B cell (primary cell): Measurements from ENCODE around the gene RPS15A. TPM values are rescaled to one million over a fixed set of nuclear protein-coding genes. Genes with fewer than 3 reads are reported as not detected.
A peak's percentile ranks its signal among the peaks of the same experiment; 100 is the strongest.
"Not testable (repeated sequence)": the region's sequence is repeated elsewhere in the genome, so short reads cannot be mapped to it uniquely, and the experiment has no call there.

Source experiments
- ATAC-seq: fragments of 200-7000 bp; cut with Tn5 transposase; one replicate; pipeline ENCODE4 v1.10.0; 2021; ENCODE audit warnings: low read depth, mild to moderate bottlenecking, moderate number of reproducible peaks, moderate library complexity
- CTCF ChIA-PET: fragments of 350-600 bp; sonication (Branson Sonifier 250); formaldehyde crosslinking; loops from one replicate; lab custom pipeline; 2021; ENCODE audit warnings: antibody characterized with exemption, inconsistent platforms; lab: Charles Lee
- POLR2A ChIA-PET: fragments of 350-600 bp; sonication (Branson Sonifier 250); formaldehyde crosslinking; loops from one replicate; lab custom pipeline; 2021; ENCODE audit warnings: antibody characterized with exemption; lab: Charles Lee
- DNase-seq: peaks from one replicate; pipeline ENCODE4 v3.0.0; 2013
- H2AFZ ChIP-seq: 2 replicates; pipeline ENCODE4 v1.6.1; 2012; ENCODE audit warnings: mild to moderate bottlenecking, low read depth, low read length; ENCODE audit not compliant: insufficient read depth, poor library complexity, severe bottlenecking
- H3K27ac ChIP-seq, 2 donors: 1 replicate in 1 of 2; 2 replicates in 1 of 2; pipeline ENCODE4 v1.5.1; 2012 to 2013; ENCODE audit warnings: low read length in 2 of 2, mild to moderate bottlenecking in 2 of 2, moderate library complexity in 1 of 2
- H3K27me3 ChIP-seq, 4 experiments: fragments of 200-600 bp in 1 of 4; sonication (generic) in 1 of 4; replicated peaks in 1 of 4; 1 replicate in 2 of 4; 2 replicates in 2 of 4; pipeline versions ENCODE4 v1.6.1 to v1.7.0; 2013 to 2016; ENCODE audit warnings: low read length in 3 of 4, mild to moderate bottlenecking in 2 of 4, mixed read lengths in 1 of 4, moderate library complexity in 1 of 4; ENCODE audit not compliant: insufficient read depth in 4 of 4, control insufficient read depth in 3 of 4; ENCODE audit errors: control extremely low read depth in 1 of 4
- H3K36me3 ChIP-seq, 2 experiments: replicated peaks in 1 of 2; 1 replicate in 1 of 2; 2 replicates in 1 of 2; pipeline versions ENCODE4 v1.6.1 to v1.7.1; 2013; ENCODE audit warnings: low read length in 1 of 2; ENCODE audit not compliant: insufficient read depth in 2 of 2, control insufficient read depth in 1 of 2; ENCODE audit errors: control extremely low read depth in 1 of 2, extremely low read depth in 1 of 2
- H3K4me1 ChIP-seq, 2 donors: fragments of 200-600 bp in 1 of 2; sonication (generic) in 1 of 2; 1 replicate in 1 of 2; 2 replicates in 1 of 2; pipeline versions ENCODE4 v1.5.1 to v1.6.1; 2013 to 2017; ENCODE audit warnings: low read length in 2 of 2; ENCODE audit not compliant: control insufficient read depth in 2 of 2, insufficient read depth in 2 of 2
- H3K4me2 ChIP-seq: replicated peaks from 2 replicates; pipeline ENCODE3; 2012; ENCODE audit warnings: mild to moderate bottlenecking, low read depth, low read length; ENCODE audit not compliant: poor library complexity, severe bottlenecking
- H3K4me3 ChIP-seq, 5 experiments: fragments of 200-600 bp in 1 of 5; sonication (generic) in 1 of 5; 1 replicate in 3 of 5; 2 replicates in 2 of 5; pipeline versions ENCODE4 v1.5.1 to v1.7.0; 2011 to 2016; ENCODE audit warnings: low read length in 4 of 5, mild to moderate bottlenecking in 4 of 5, low read depth in 2 of 5, control low read depth in 1 of 5, moderate library complexity in 1 of 5; ENCODE audit not compliant: insufficient read depth in 1 of 5; ENCODE audit errors: control extremely low read depth in 1 of 5, extremely low read depth in 1 of 5
- H3K79me2 ChIP-seq: fragments of 200-600 bp; sonication (generic); one replicate; pipeline ENCODE4 v1.6.0; 2016; ENCODE audit warnings: low read length; ENCODE audit not compliant: control insufficient read depth, insufficient read depth
- H3K9ac ChIP-seq: fragments of 200-600 bp; sonication (generic); 2 replicates; pipeline ENCODE4 v1.6.1; 2017; ENCODE audit warnings: mild to moderate bottlenecking, low read length, moderate library complexity
- H3K9me3 ChIP-seq, 3 donors: one replicate each; pipeline versions ENCODE4 v1.6.1 to v1.7.1; 2013; ENCODE audit warnings: low read length in 2 of 3; ENCODE audit not compliant: control insufficient read depth in 2 of 3, insufficient read depth in 1 of 3; ENCODE audit errors: control extremely low read depth in 1 of 3
- H4K20me1 ChIP-seq: 2 replicates; pipeline ENCODE4 v1.6.0; 2012; ENCODE audit warnings: mild to moderate bottlenecking, low read length; ENCODE audit not compliant: insufficient read depth, control insufficient read depth, poor library complexity, severe bottlenecking
- H3K27ac Mint-ChIP-seq: one replicate; pipeline ENCODE4 v1.8.0; 2021; ENCODE audit warnings: mixed read lengths
- H3K27me3 Mint-ChIP-seq: one replicate; pipeline ENCODE4 v1.8.0; 2021; ENCODE audit warnings: mixed read lengths
- H3K4me1 Mint-ChIP-seq: one replicate; pipeline ENCODE4 v1.8.0; 2021; ENCODE audit warnings: mixed read lengths
- H3K4me3 Mint-ChIP-seq: one replicate; pipeline ENCODE4 v1.8.0; 2021; ENCODE audit warnings: mixed read lengths
- H3K9me3 Mint-ChIP-seq: one replicate; pipeline ENCODE4 v1.8.0; 2022; ENCODE audit warnings: mixed read lengths; ENCODE audit not compliant: insufficient read depth
- WGBS: methylation state at CpG from one replicate; pipeline ENCODE4 v1.1.5; 2013; ENCODE audit warnings: missing lambda C conversion rate; ENCODE audit not compliant: insufficient coverage; 5-methylcytosine and 5-hydroxymethylcytosine counted together
- intact Hi-C: fragments of 100-400 bp; cut with micrococcal nuclease; formaldehyde crosslinking; loops from one replicate; pipeline ENCODE4 v1.10.0; 2022
- polyA plus RNA-seq: library from polyadenylated mRNA; depleted of rRNA; stranded (reverse); fragments of >200 nt; gene quantifications from 2 replicates; pipeline ENCODE4 v1.2.3, GENCODE V29; 2012
- total RNA-seq, 2 donors: library from RNA; stranded (reverse); fragments of 120-200 nt in 1 of 2; gene quantifications; 1 replicate in 1 of 2; 2 replicates in 1 of 2; pipeline versions ENCODE4 v1.2.3 to v1.2.4, GENCODE V29; 2013 to 2022

The RPS15A gene
- total and polyA plus RNA-seq, 2 donors (not counting 1 experiment from before 2014, with no cell fraction given): 2,321 to 5,957 TPM

DNA sequence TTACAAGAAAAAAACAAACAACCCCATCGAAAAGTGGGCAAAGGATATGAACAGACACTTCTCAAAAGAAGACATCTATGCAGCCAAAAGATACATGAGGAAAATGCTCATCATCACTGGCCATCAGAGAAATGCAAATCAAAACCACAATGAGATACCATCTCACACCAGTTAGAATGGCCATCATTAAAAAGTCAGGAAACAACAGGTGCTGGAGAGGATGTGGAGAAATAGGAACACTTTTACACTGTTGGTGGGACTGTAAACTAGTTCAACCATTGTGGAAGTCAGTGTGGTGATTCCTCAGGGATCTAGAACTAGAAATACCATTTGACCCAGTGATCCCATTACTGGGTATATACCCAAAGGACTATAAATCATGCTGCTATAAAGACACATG is 12.5 kb downstream of the RPS15A start:
- H3K79me2 ChIP-seq, H3K9ac ChIP-seq, H3K4me3 ChIP-seq, CTCF ChIA-PET, H3K36me3 ChIP-seq, H3K27me3 ChIP-seq, H3K4me1 Mint-ChIP-seq, H3K9me3 ChIP-seq, H3K27ac Mint-ChIP-seq, intact Hi-C loops, H3K4me2 ChIP-seq, POLR2A ChIA-PET, H3K4me3 Mint-ChIP-seq, H3K27me3 Mint-ChIP-seq, DNase-seq, H3K4me1 ChIP-seq, ATAC-seq, H4K20me1 ChIP-seq, H3K9me3 Mint-ChIP-seq, H2AFZ ChIP-seq, H3K27ac ChIP-seq: not testable (repeated sequence)
- WGBS: no CpG with 5 or more reads among the region's 1 CpG

DNA sequence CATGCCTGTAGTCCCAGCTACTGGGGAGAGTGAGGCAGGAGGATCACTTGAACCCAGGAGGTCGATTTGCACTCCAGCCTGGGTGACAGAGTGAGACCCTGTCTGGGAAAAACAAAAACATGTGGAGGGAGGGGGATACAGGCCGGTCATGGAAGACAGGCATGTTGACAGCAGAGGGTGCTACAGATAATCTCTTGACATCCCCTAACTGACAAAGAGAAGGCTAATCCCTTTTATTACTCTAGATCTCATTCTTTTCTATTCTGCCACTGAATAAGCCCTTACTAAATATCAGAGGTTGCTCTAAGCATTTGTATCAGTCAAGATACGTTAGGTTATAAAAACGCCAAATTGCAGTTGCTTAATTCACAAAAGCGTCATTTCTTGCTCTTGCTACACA is 13.8 kb downstream of the RPS15A start:
- H3K4me1 Mint-ChIP-seq, H3K27ac ChIP-seq, H4K20me1 ChIP-seq, H3K9me3 ChIP-seq, POLR2A ChIA-PET, H3K27me3 Mint-ChIP-seq, intact Hi-C loops, H3K27ac Mint-ChIP-seq, H3K27me3 ChIP-seq, H3K4me1 ChIP-seq, H3K9ac ChIP-seq, CTCF ChIA-PET, ATAC-seq, DNase-seq, H3K36me3 ChIP-seq, H3K79me2 ChIP-seq, H2AFZ ChIP-seq, H3K4me3 Mint-ChIP-seq, H3K4me2 ChIP-seq, H3K4me3 ChIP-seq, H3K9me3 Mint-ChIP-seq: not testable (repeated sequence)
- 90% methylated on average over 4 of the region's 5 CpGs for WGBS

DNA sequence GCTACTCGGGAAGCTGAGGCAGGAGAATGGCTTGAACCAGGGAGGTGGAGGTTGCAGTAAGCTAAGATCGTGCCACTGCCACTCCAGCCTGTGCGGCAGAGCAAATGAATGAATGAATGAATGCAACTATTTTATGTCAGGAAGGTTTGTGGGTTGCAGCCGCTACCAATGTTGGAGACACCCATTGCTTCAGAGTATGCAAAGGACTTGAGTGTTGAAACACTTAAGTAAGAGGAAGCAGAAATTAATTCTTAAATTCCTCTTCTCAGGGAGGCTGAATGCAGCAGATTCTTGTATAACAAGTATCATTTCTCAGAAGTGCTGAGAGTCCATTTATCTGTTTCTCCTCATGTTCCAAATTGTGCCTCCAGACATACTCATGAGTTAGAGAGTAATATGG is 15.5 kb downstream of the RPS15A start:
- 97% methylated on average over 3 of the region's 4 CpGs for WGBS
- H3K4me3 Mint-ChIP-seq, H3K4me1 Mint-ChIP-seq, H3K27ac ChIP-seq, H3K4me3 ChIP-seq, H3K27me3 ChIP-seq, H3K9ac ChIP-seq, CTCF ChIA-PET, H3K27me3 Mint-ChIP-seq, ATAC-seq, H3K4me2 ChIP-seq, H3K4me1 ChIP-seq, H4K20me1 ChIP-seq, H3K79me2 ChIP-seq, H3K36me3 ChIP-seq, H3K27ac Mint-ChIP-seq, H2AFZ ChIP-seq, intact Hi-C loops, H3K9me3 ChIP-seq, H3K9me3 Mint-ChIP-seq: not testable (repeated sequence)
- peak; percentile 1 for DNase-seq
- POLR2A ChIA-PET: interaction anchor here (0.8 kb wide), 1 partner anchor 751 kb away, joined by 5 read pairs; no protein-coding TSS in a partner anchor

DNA sequence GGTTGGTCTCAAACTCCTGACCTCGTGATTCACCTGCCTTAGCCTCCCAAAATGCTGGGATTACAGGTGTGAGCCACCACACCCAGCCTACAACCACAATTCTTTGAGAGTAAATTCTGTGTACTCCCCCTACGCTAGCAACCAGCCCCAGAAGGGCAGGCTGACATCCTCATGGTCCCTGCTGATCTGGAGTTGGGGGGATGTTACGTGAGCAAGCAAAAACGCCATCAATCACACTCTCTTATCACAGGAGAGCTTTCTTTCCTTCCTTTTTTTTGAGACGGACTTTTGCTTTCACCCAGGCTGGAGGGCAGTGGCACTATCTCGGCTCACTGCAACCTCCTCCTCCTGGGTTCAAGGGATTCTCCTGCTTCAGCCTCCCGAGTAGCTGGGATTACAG is 18.0 kb downstream of the RPS15A start:
- H3K36me3 ChIP-seq, H3K4me3 Mint-ChIP-seq, H4K20me1 ChIP-seq, H3K27ac ChIP-seq, H2AFZ ChIP-seq, intact Hi-C loops, H3K27ac Mint-ChIP-seq, H3K4me1 ChIP-seq, H3K9ac ChIP-seq, POLR2A ChIA-PET, H3K4me1 Mint-ChIP-seq, H3K4me2 ChIP-seq, H3K79me2 ChIP-seq, H3K4me3 ChIP-seq, H3K9me3 Mint-ChIP-seq, ATAC-seq, H3K27me3 ChIP-seq, CTCF ChIA-PET, H3K27me3 Mint-ChIP-seq, H3K9me3 ChIP-seq: not testable (repeated sequence)
- peak; percentile 1 for DNase-seq
- 37% methylated on average over 5 of the region's 7 CpGs for WGBS
